Measurements from ENCODE around the gene TSHZ2.

The TSHZ2 gene

GRCh38 chr20:53371216-53371615 is 399.1 kb downstream of the TSHZ2 start:
- H3K4me3 ChIP-seq (ENCODE audit: low read depth, low read length): no peak overlapping the region
- DNase-seq (ENCODE audit: low read depth, low spot score): no peak
- no peak for TF ChIP-seq CTCF (IDR thresholded peaks at IDR 0.05; ENCODE audit: low read depth, low read length)
- in situ Hi-C loops (cut with HindIII; ENCODE audit: low sequenced_read_pairs): no loop called here

- H3K4me3 ChIP-seq (ENCODE audit: low read depth, low read length): no peak overlapping the region
- in situ Hi-C loops (cut with HindIII; ENCODE audit: low sequenced_read_pairs): no loop called here
- TF ChIP-seq CTCF (IDR thresholded peaks at IDR 0.05; ENCODE audit: low read depth, low read length): no peak
- DNase-seq (ENCODE audit: low read depth, low spot score): no peak
Measured at GRCh38 chr20:53376021-53376420, 403.9 kb downstream of the TSHZ2 start.

GRCh38 chr20:53379014-53379832 is 407.1 kb downstream of the TSHZ2 start:
- in situ Hi-C loops (cut with HindIII; ENCODE audit: low sequenced_read_pairs): no loop called here
- no peak overlapping the region for H3K4me3 ChIP-seq (ENCODE audit: low read depth, low read length)
- TF ChIP-seq CTCF (IDR thresholded peaks at IDR 0.05; ENCODE audit: low read depth, low read length): no peak
- no peak for DNase-seq (ENCODE audit: low read depth, low spot score)

- H3K4me3 ChIP-seq (ENCODE audit: low read depth, low read length): no peak overlapping the region
- in situ Hi-C loops (cut with HindIII; ENCODE audit: low sequenced_read_pairs): no loop called here
- TF ChIP-seq CTCF (IDR thresholded peaks at IDR 0.05; ENCODE audit: low read depth, low read length): no peak
- no peak for DNase-seq (ENCODE audit: low read depth, low spot score)
Measured at GRCh38 chr20:53379833-53380120, 407.6 kb downstream of the TSHZ2 start.

- in situ Hi-C loops (cut with HindIII; ENCODE audit: low sequenced_read_pairs): no loop called here
- no peak overlapping the region for H3K4me3 ChIP-seq (ENCODE audit: low read depth, low read length)
- TF ChIP-seq CTCF (IDR thresholded peaks at IDR 0.05; ENCODE audit: low read depth, low read length): no peak
- no peak for DNase-seq (ENCODE audit: low read depth, low spot score)
Measured at GRCh38 chr20:53381568-53382262, 409.6 kb downstream of the TSHZ2 start.

- TF ChIP-seq CTCF (IDR thresholded peaks at IDR 0.05; ENCODE audit: low read depth, low read length): no peak
- no peak overlapping the region for H3K4me3 ChIP-seq (ENCODE audit: low read depth, low read length)
- in situ Hi-C loops (cut with HindIII; ENCODE audit: low sequenced_read_pairs): no loop called here
- no peak for DNase-seq (ENCODE audit: low read depth, low spot score)
Measured at GRCh38 chr20:53382263-53382844, 410.2 kb downstream of the TSHZ2 start.
